ENCODE results near the gene KLHL8. TPM values are rescaled to one million over a fixed set of nuclear protein-coding genes. Genes with fewer than 3 reads are reported as not detected.
A peak's percentile ranks its signal among the peaks of the same experiment; 100 is the strongest.

Gene KLHL8
- total and polyA plus RNA-seq, 2 donors (not counting 3 experiments of a cell fraction or from before 2014, with no cell fraction given), result 1.7 to 9.0 TPM

DNA sequence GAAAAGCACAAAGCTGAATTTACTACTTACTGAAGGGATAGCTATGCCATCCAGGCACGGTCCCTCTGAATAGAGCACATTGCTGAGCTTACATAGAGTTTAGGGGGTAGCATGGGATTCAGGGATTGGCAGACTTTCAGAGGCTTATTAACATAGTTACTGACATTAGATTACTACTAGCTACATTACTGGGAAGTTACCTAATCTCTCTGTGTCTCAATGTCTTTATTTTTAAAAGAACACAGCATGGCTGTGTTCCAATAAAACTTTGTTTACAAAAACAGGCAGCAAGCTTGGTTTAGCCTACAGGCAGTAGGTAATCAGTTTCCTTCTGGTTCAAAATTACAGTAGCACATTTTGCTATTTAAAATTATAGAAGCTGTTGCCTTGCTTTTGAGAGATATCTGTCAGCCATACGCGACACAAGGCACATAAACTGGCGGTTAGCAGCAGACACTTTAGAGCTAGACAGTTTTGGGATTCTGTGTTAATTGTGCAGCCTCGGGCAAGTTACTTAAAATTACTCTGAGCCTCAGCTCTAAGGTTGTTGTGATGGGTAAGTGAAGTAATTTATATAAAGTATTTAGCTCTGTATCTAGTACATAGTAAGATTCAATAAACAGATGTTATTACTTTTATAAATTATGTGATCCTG, 6.9 kb downstream of the KLHL8 start:
- POLR2A ChIA-PET, result no interaction called here

More for the DNA sequence above, 6.9 kb downstream of the KLHL8 start:
- no peaks in the 10 kb centered on the region for H3K36me3 ChIP-seq (ENCODE audit: control insufficient read depth in 2 of 2, extremely low read depth in 1 of 2, insufficient read depth in 2 of 2, low read length in 2 of 2)
- DNase-seq (ENCODE audit: low read depth, low spot score) (peak; percentile 11), FAIRE-seq (no peak)
- H4K20me1 ChIP-seq (replicated peaks; ENCODE audit: control insufficient read depth, extremely low read depth, insufficient read depth, low read length), result peaks cover 2% of the 10 kb centered on the region
- no peak overlapping the region for H3K4me3 ChIP-seq (replicated peaks in 1 of 3; ENCODE audit: insufficient read depth in 1 of 3, low read depth in 1 of 3, low read length in 3 of 3)
- CTCF ChIA-PET, result interaction anchor here (1.0 kb wide), 1 partner anchor 140 kb away, joined by 4 read pairs; no protein-coding TSS in a partner anchor
- H3K27ac ChIP-seq (ENCODE audit: insufficient read depth, low read depth, low read length), result no peak overlapping the region
- no peaks in the 10 kb centered on the region for H3K4me1 ChIP-seq (ENCODE audit: control insufficient read depth, extremely low read depth, insufficient read depth, low read length)
- peaks cover 15% of the 10 kb centered on the region for H3K79me2 ChIP-seq (ENCODE audit: control insufficient read depth, insufficient read depth, low read length)
- H3K9ac ChIP-seq (replicated peaks; ENCODE audit: extremely low read depth, insufficient read depth, low read length), result no peak overlapping the region
- no peaks in the 10 kb centered on the region for H3K9me3 ChIP-seq (replicated peaks; ENCODE audit: control insufficient read depth, insufficient read depth, low read length)
- no peak overlapping the region for H2AFZ ChIP-seq (ENCODE audit: low read depth, low read length)
- BruUV-seq (replicated peaks), result no TSS peak
- no peak for TF ChIP-seq POLR2A (IDR thresholded peaks at IDR 0.05; ENCODE audit: low read depth, low read length)
- no peak for TF ChIP-seq JUN (IDR thresholded peaks at IDR 0.05; ENCODE audit: borderline replicate concordance, insufficient read depth, insufficient read length, low read depth)
- no peak for TF ChIP-seq POLR2AphosphoS5 (IDR thresholded peaks at IDR 0.05; ENCODE audit: insufficient read depth, low read depth, low read length)
- TF ChIP-seq GATA2 (IDR thresholded peaks at IDR 0.05; ENCODE audit: insufficient read depth, insufficient read length, low read depth, low read length), result no peak
- TF ChIP-seq, protein P1, sequence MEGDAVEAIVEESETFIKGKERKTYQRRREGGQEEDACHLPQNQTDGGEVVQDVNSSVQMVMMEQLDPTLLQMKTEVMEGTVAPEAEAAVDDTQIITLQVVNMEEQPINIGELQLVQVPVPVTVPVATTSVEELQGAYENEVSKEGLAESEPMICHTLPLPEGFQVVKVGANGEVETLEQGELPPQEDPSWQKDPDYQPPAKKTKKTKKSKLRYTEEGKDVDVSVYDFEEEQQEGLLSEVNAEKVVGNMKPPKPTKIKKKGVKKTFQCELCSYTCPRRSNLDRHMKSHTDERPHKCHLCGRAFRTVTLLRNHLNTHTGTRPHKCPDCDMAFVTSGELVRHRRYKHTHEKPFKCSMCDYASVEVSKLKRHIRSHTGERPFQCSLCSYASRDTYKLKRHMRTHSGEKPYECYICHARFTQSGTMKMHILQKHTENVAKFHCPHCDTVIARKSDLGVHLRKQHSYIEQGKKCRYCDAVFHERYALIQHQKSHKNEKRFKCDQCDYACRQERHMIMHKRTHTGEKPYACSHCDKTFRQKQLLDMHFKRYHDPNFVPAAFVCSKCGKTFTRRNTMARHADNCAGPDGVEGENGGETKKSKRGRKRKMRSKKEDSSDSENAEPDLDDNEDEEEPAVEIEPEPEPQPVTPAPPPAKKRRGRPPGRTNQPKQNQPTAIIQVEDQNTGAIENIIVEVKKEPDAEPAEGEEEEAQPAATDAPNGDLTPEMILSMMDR (IDR thresholded peaks at IDR 0.05; ENCODE audit: extremely low read depth in 1 of 2, insufficient read depth in 1 of 2, low read depth in 1 of 2, low read length in 2 of 2), result no peak
- TF ChIP-seq EZH2 (IDR thresholded peaks at IDR 0.05; ENCODE audit: borderline replicate concordance, low read depth, low read length, severe bottlenecking), result no peak
- TF ChIP-seq MYC (IDR thresholded peaks at IDR 0.05; ENCODE audit: low read depth, low read length), result no peak
- TF ChIP-seq, protein P2, sequence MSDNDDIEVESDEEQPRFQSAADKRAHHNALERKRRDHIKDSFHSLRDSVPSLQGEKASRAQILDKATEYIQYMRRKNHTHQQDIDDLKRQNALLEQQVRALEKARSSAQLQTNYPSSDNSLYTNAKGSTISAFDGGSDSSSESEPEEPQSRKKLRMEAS (IDR thresholded peaks at IDR 0.05; ENCODE audit: insufficient read depth, insufficient read length), result no peak
- TF ChIP-seq FOS (IDR thresholded peaks at IDR 0.05; ENCODE audit: borderline replicate concordance, insufficient read depth, low read length), result no peak
- dilution Hi-C loops (cut with MboI; ENCODE audit: extremely low pct_ligation_motif_present, low sequenced_read_pairs), result no loop called here
- intact Hi-C loops (cut with micrococcal nuclease), result no loop called here
- H3K9me1 ChIP-seq (replicated peaks; ENCODE audit: control insufficient read depth, extremely low read depth, insufficient read depth, low read length), result no peaks in the 10 kb centered on the region
- H3K4me2 ChIP-seq (ENCODE audit: insufficient read depth, low read length), result no peak overlapping the region
- no peaks in the 10 kb centered on the region for H3K27me3 ChIP-seq (ENCODE audit: control insufficient read depth in 2 of 2, insufficient read depth in 2 of 2, low read length in 2 of 2)
